T follicular helper cell (primary cell): ENCODE results near the gene MINK1.
A peak's percentile ranks its signal among the peaks of the same experiment; 100 is the strongest.
"Not testable (repeated sequence)": the region's sequence is repeated elsewhere in the genome, so short reads cannot be mapped to it uniquely, and the experiment has no call there.

Experiments
- DNase-seq: peaks from one replicate; pipeline ENCODE4 v3.0.0-alpha.2; 2020; ENCODE audit warnings: low read depth

The MINK1 gene

GRCh38 chr17:4899341-4900230 lies 66.4 kb downstream of the MINK1 start, which contains the start of gene C17orf107:
Gene C17orf107 (plus strand): TSS chr17:4899536. CDS start chr17:4899763, 227 bp downstream.
- peak; percentile 96 for DNase-seq

- peak; percentile 64 for DNase-seq
Observed at GRCh38 chr17:4900231-4901107, 67.3 kb downstream of the MINK1 start.

- no peak for DNase-seq
Observed at GRCh38 chr17:4901108-4901647, 68.0 kb downstream of the MINK1 start.

GRCh38 chr17:4901648-4902344 lies 68.7 kb downstream of the MINK1 start:
- no peak for DNase-seq

DNA sequence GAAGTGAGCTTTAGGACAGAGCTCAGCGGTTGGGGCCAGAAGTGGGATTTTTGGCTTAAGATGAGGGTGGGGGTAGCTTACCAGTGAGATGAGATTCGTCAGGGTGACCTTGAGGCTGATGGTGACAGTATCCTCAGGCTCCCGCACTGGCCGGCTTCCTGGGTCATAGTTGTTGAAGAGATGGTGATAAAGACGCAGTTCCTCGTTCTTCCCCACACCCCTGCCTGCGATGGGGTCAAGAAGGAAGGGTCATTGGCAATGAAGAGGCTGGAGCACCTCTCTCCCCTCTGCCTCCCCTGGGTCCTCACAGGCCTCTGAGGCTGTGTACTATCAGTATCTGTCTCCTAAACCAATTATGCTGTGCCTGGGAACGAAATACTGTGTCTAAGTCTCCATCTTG lies 69.4 kb downstream of the MINK1 start:
- DNase-seq, result no peak

GRCh38 chr17:4903051-4903818 lies 70.1 kb downstream of the MINK1 start, which contains the start of gene CHRNE:
Gene CHRNE (minus strand): TSS chr17:4903098. CDS start chr17:4903063, 35 bp downstream.
- peak; percentile 73 for DNase-seq

DNA sequence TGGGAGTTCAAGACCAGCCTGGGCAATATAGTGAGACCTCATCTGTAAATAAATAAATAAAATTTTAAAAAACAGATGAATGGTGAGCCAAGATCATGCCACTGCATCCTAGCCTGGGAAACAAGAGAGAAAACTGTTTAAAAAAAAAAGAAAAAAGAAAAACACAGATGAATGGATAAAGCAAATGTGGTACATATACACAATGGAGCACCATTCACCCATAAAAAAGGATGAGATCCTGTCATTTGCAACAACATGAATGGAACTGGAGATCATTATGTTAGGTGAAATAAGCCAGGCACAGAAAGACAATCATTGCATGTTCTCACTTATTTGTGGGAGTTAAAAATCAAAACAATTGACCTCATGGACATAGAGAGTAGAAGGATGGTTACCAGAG lies 73.5 kb downstream of the MINK1 start:
- DNase-seq, result not testable (repeated sequence)

GRCh38 chr17:4908301-4908700 lies 75.2 kb downstream of the MINK1 start:
- DNase-seq, result no peak

DNA sequence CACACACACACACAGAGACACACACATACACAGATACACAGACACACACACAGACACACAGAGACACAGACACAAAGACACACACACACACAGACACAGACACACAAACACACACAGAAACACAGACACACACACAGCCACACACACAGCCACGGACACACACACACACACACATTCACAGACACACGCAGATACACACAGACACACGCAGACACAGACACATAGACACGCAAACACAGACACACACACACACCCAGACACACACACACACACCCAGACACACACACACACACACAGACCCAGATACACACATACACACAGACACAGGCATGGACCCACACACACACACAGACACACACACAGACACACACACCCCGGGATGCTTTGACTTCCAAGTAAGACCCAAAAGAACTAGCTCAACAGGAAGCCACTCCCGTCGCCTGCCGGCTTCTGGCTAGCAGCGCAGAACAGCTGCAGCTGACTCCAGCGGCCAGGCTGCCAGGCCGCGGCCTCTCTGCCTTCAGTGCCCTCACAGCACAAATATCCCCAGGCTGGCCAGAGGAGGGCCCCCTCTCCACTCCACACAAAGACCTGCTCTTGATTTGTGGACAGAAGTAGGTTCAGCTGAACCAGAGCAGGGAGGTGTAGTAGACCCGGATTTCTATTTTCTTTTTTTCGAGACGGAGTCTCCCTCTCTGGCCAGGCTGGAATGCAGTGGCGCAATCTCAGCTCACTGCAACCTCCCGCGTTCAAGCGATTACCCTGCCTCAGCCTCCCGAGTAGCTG lies 75.8 kb downstream of the MINK1 start:
- peak; percentile 49 for DNase-seq

- no peak for DNase-seq
Observed at GRCh38 chr17:4913994-4914393, 80.9 kb downstream of the MINK1 start.

DNA sequence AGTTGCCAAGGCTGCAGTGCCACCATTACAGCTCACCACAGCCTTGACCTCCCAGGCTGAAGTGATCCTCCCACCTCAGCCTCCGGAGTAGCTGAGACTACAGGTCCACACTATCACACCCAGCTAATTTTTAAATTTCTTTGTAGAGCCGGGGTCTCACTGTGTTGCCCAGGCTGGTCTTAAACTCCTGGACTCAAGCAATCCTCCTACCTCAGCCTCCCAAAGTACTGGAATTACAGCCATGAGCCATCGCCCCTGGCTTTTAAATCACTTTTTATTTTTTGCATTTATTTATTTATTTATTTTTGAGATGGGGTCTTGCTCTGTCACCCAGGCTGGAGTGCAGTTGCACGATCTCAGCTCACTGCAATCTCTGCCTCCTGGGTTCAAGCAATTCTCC lies 81.4 kb downstream of the MINK1 start:
- not testable (repeated sequence) for DNase-seq

GRCh38 chr17:4919511-4920047 lies 86.4 kb downstream of the MINK1 start:
- no peak for DNase-seq

- no peak for DNase-seq
Observed at GRCh38 chr17:4920351-4921048, 87.4 kb downstream of the MINK1 start.

- DNase-seq, result no peak
Observed at GRCh38 chr17:4921320-4921719, 88.2 kb downstream of the MINK1 start.

- not testable (repeated sequence) for DNase-seq
Observed at GRCh38 chr17:4926577-4927335, 93.6 kb downstream of the MINK1 start.

DNA sequence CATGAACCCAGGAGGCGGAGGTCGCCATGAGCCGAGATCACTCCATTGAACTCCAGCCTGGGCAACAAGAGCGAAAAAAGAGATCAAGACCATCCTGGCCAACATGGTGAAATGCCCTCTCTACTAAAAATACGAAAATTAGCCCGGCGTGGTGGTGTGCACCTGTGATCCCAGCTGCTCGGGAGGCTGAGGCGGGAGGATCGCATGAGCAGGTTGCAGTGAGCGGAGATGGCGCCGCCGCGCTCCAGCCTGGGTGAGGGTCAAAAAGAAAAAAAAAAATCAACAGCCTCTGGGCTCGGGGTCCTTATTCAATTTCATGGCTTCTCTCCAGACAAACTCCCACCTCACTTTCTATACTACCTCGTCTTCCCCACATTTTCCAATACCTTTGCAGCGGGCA lies 95.7 kb downstream of the MINK1 start:
- DNase-seq, result no peak

GRCh38 chr17:4931963-4932362 lies 98.8 kb downstream of the MINK1 start, which contains the start of gene GP1BA:
Gene GP1BA (plus strand): TSS chr17:4932277. CDS start chr17:4932605, 328 bp downstream.
- DNase-seq, result no peak

GRCh38 chr17:4932756-4933155 lies 99.6 kb downstream of the MINK1 start:
- DNase-seq, result no peak
